CD4-positive, alpha-beta T cell treated with Interleukin-2 at 100 ng/mL for 4 hours (primary cell): Measurements from ENCODE around the gene SEPTIN1.
A peak's percentile ranks its signal among the peaks of the same experiment; 100 is the strongest.

Experiments used
- DNase-seq: peaks from one replicate; pipeline ENCODE4 v3.0.0-alpha.2; 2020; ENCODE audit warnings: low spot score

Gene SEPTIN1

GRCh38 chr16:30377050-30377811 lies 5.1 kb downstream of the SEPTIN1 start:
- no peak for DNase-seq

- DNase-seq: no peak
These were observed 5.9 kb downstream of the SEPTIN1 start for GRCh38 chr16:30376461-30376902.

GRCh38 chr16:30375864-30376263 lies 6.5 kb downstream of the SEPTIN1 start:
- no peak for DNase-seq

GRCh38 chr16:30374538-30374937 lies 7.8 kb downstream of the SEPTIN1 start, which contains the start of gene MYL11:
TSS of gene MYL11 (plus strand) at chr16:30374802. CDS start at chr16:30374858, 56 bp downstream.
- DNase-seq: no peak

GRCh38 chr16:30372725-30373124 lies 9.6 kb downstream of the SEPTIN1 start:
- DNase-seq: no peak

- DNase-seq: no peak
These were observed 10.2 kb downstream of the SEPTIN1 start for GRCh38 chr16:30372038-30372712.

GRCh38 chr16:30371248-30371816 lies 11.0 kb downstream of the SEPTIN1 start:
- DNase-seq: no peak

GRCh38 chr16:30370456-30371247 lies 11.7 kb downstream of the SEPTIN1 start, which contains the start of gene TBC1D10B:
TSS of gene TBC1D10B (minus strand) at chr16:30370494. CDS start at chr16:30370183, 311 bp downstream.
- peak; percentile 100 for DNase-seq

- DNase-seq: no peak
These were observed 12.4 kb downstream of the SEPTIN1 start for GRCh38 chr16:30369938-30370455.

- DNase-seq: no peak
These were observed 13.0 kb downstream of the SEPTIN1 start for GRCh38 chr16:30369091-30369937.

- DNase-seq: no peak
These were observed 13.6 kb downstream of the SEPTIN1 start for GRCh38 chr16:30368792-30369090.

- DNase-seq: no peak
These were observed 14.1 kb downstream of the SEPTIN1 start for GRCh38 chr16:30368122-30368791.

GRCh38 chr16:30367349-30368009 lies 14.9 kb downstream of the SEPTIN1 start:
- no peak for DNase-seq

GRCh38 chr16:30366511-30366910 lies 15.8 kb downstream of the SEPTIN1 start:
- no peak for DNase-seq

GRCh38 chr16:30365200-30365599 lies 17.2 kb downstream of the SEPTIN1 start:
- no peak for DNase-seq

- DNase-seq: no peak
These were observed 21.2 kb downstream of the SEPTIN1 start for GRCh38 chr16:30361180-30361579.

GRCh38 chr16:30359871-30360170 lies 22.5 kb downstream of the SEPTIN1 start:
- DNase-seq: no peak

- no peak for DNase-seq
These were observed 23.1 kb downstream of the SEPTIN1 start for GRCh38 chr16:30358990-30359870.

GRCh38 chr16:30358577-30358936 lies 23.8 kb downstream of the SEPTIN1 start:
- no peak for DNase-seq
